Urinary bladder (tissue), 4 donors: ENCODE measurements around the gene DACH1. TPM values are rescaled to one million over a fixed set of nuclear protein-coding genes. Genes with fewer than 3 reads are reported as not detected.

Source experiments
- DNase-seq: peaks from one replicate; pipeline ENCODE4 v3.0.0-alpha.2; 2015; ENCODE audit errors: extremely low spot score
- H3K27ac ChIP-seq: one replicate; pipeline ENCODE4 v1.5.1; 2013; ENCODE audit warnings: low read depth, mild to moderate bottlenecking, moderate library complexity
- H3K36me3 ChIP-seq: one replicate; pipeline ENCODE4 v1.6.1; 2013; ENCODE audit warnings: mild to moderate bottlenecking, moderate library complexity; ENCODE audit not compliant: insufficient read depth
- H3K4me1 ChIP-seq: one replicate; pipeline ENCODE4 v1.6.1; 2013; ENCODE audit warnings: mild to moderate bottlenecking, moderate library complexity; ENCODE audit not compliant: insufficient read depth
- H3K4me3 ChIP-seq: one replicate; pipeline ENCODE4 v1.5.1; 2013; ENCODE audit warnings: low read depth, low read length
- WGBS: extraction: QIAGEN DNeasy Blood & Tissue Kit; methylation state at CpG from one replicate; pipeline ENCODE4 v1.1.7; 2013; 5-methylcytosine and 5-hydroxymethylcytosine counted together
- polyA plus RNA-seq: library from polyadenylated mRNA; stranded (reverse); fragments of 200-250 nt; gene quantifications from one replicate; pipeline ENCODE4 v1.2.3, GENCODE V29; 2013
- total RNA-seq: library from RNA; depleted of rRNA; stranded (reverse); fragments of >200 nt; gene quantifications from one replicate; pipeline ENCODE4 v1.2.3, GENCODE V29; 2014
- donor health status: healthy with polysubstance abuse.
- donor health status: healthy.

The DACH1 gene
- total and polyA plus RNA-seq, 2 donors, result 2.8 to 26.4 TPM

DNA sequence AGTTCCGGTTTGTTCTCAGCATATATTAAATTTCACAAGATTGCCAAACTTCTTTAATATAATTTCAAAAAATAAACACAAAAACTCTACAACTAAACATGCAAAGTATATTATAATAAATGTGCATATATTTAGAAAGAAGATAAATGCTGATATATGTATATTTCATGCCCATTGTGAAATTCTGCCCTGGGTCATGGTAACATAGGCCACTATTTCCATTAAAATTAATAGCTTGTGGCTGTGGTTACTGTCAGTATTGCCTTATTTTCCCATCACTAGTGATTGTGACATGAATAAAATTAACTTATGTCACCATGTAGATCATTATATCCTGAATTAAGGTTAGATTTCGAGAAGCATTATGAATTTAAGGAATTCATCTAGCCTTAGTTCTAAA, 410.9 kb downstream of the DACH1 start:
- 84% methylated on average over 2 of the region's 2 CpGs for WGBS
- no peak for DNase-seq
- Histone ChIP-seq H3K27ac (no peak overlapping the region), H3K4me3 (no peak overlapping the region), H3K4me1 (no peaks in the 10 kb centered on the region), H3K36me3 (no peaks in the 10 kb centered on the region)

- Histone ChIP-seq H3K27ac (no peak overlapping the region), H3K4me1 (no peaks in the 10 kb centered on the region), H3K36me3 (no peaks in the 10 kb centered on the region), H3K4me3 (no peak overlapping the region)
- WGBS, result 98% methylated on average over 1 of the region's 1 CpG
- DNase-seq, result no peak
These were observed 412.5 kb downstream of the DACH1 start for GRCh38 chr13:71454509-71454908.

DNA sequence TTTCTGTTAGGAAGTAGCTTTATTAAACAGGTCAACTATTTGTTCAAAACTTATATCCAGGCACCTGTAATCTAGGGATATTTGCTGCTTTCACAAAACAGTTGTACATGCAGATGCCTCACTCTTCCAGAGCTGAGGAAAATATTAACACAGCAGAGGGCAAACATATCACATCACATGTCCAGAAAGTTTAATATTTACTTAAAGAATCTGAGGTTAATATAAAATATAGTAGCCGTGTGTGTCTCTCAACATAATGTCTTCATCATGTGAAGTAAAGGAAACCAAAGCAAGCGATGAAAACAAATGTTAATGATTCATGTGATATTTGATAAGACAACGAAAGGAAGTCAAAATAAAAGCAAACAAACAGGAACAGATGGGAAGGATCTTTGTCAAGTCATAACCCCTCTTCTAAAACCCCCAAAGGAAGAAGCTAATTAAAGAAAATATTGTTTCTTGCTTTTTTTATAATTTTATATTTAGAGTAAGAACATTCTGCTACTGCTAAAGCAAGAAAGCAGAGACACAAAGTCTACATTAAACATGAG, 418.8 kb downstream of the DACH1 start:
- Histone ChIP-seq H3K4me3 (no peak overlapping the region), H3K27ac (no peak overlapping the region), H3K36me3 (no peaks in the 10 kb centered on the region), H3K4me1 (no peaks in the 10 kb centered on the region)
- WGBS, result 41% methylated on average over 3 of the region's 3 CpGs
- no peak for DNase-seq

GRCh38 chr13:71437704-71438103, 429.3 kb downstream of the DACH1 start:
- no peak for DNase-seq
- no peak overlapping the region for H3K4me3 ChIP-seq
- WGBS, result 52% methylated on average over 1 of the region's 1 CpG
- H3K36me3 ChIP-seq, result no peaks in the 10 kb centered on the region
- H3K27ac ChIP-seq, result no peak overlapping the region
- H3K4me1 ChIP-seq, result no peaks in the 10 kb centered on the region

GRCh38 chr13:71430681-71431080, 436.3 kb downstream of the DACH1 start:
- 60% methylated on average over 4 of the region's 4 CpGs for WGBS
- no peak overlapping the region for H3K27ac ChIP-seq
- DNase-seq, result no peak

GRCh38 chr13:71417205-71417604, 449.8 kb downstream of the DACH1 start:
- Histone ChIP-seq H3K27ac (no peak overlapping the region), H3K36me3 (no peaks in the 10 kb centered on the region), H3K4me1 (no peaks in the 10 kb centered on the region), H3K4me3 (no peak overlapping the region)
- DNase-seq, result no peak

More at GRCh38 chr13:71430681-71431080, 436.3 kb downstream of the DACH1 start:
- Histone ChIP-seq H3K36me3 (no peaks in the 10 kb centered on the region), H3K4me3 (no peak overlapping the region), H3K4me1 (no peaks in the 10 kb centered on the region)

GRCh38 chr13:71412231-71412630, 454.8 kb downstream of the DACH1 start:
- Histone ChIP-seq H3K4me1 (no peaks in the 10 kb centered on the region), H3K4me3 (no peak overlapping the region), H3K36me3 (no peaks in the 10 kb centered on the region), H3K27ac (no peak overlapping the region)
- WGBS, result 53% methylated on average over 2 of the region's 2 CpGs
- no peak for DNase-seq

DNA sequence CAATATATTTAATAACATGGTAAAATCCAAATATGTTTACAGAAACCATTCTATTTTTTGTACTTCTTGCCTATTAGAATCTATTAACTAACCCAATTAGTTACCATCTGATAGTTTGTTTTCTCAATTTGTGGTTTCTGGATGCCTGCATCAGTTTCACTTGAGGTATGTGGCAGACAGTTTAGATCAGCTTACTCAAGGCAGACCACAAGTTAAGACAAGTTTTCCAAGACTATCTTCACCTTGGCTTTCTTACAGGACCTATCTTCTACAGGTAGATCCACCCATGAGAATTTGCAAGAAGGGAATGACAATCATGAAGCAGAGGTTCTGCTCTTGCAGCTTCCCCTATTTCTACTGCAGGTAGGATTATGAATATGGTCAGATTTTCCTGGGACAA, 458.6 kb downstream of the DACH1 start:
- no peak for DNase-seq
- H3K36me3 ChIP-seq, result no peaks in the 10 kb centered on the region
- H3K4me1 ChIP-seq, result no peaks in the 10 kb centered on the region
- H3K27ac ChIP-seq, result no peak overlapping the region
- no peak overlapping the region for H3K4me3 ChIP-seq

DNA sequence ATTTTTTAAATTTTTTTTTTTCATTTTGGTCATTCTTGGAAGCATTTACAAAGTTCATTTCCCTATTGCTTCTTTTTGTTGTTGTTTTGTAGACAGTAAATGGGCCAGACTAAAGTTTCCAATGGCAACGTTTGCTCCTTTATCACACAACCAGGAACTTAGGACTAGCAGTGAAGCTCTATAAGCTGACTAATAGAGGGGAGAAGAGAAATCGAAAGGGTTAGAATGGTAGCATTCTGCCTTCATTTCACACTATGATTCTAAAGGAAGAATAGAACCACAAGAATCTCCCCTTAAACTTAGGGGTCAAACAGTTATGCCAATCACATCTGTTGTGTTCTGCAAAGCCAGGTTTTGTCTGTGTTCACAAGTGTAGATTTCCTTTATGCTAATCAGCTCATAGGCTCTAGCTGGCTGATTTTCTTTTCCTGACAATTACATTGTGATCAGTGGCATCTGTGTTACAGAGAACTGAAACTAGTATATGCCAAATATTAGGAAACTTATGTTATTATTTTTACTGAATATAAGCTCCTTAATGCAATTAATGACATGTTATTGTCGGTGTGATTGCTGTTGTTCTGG, 467.3 kb downstream of the DACH1 start:
- 68% methylated on average over 3 of the region's 3 CpGs for WGBS

DNA sequence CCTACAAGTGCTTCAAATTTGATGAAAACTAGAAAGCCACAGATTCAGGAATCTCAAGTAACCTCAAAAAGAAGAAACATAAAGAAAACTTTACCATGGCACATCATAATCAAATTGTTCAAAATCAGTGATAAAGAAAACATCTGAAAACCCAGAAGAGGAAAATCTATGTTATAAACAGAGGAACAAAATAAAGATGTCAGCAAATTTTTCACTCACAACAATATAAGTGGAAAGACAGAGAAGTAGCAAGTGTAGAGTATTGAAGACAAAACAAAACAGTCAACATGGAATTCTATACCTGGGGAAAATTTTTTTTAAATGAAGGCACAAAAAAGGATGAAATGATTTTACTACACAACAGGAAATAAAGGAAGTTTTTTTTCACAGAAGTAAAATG, 470.9 kb downstream of the DACH1 start:
- Histone ChIP-seq H3K36me3 (no peaks in the 10 kb centered on the region), H3K4me1 (no peaks in the 10 kb centered on the region), H3K27ac (no peak overlapping the region), H3K4me3 (no peak overlapping the region)
- DNase-seq, result no peak

More for the DNA sequence above, 467.3 kb downstream of the DACH1 start:
- H3K4me3 ChIP-seq, result no peak overlapping the region
- H3K36me3 ChIP-seq, result no peaks in the 10 kb centered on the region
- no peak overlapping the region for H3K27ac ChIP-seq
- DNase-seq, result no peak
- H3K4me1 ChIP-seq, result no peaks in the 10 kb centered on the region

DNA sequence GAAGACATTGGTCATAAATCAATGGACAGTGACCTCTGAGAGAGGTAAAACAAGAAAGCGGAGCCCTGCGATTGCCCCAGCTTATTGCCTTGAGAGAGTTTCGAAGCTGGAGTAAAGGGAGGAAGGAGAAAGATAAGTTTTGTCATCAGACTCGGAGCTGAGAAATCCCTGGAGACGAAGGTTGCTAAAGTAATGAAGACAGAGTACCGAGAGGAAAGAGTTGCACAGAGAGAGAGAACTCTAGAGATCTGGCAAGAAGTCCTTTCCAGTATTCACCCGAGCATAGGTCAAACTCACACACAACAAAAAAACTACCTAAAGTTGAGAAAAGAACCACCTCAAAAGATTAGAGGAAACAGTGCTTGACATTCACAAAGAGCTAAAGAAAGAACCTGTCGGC, 472.0 kb downstream of the DACH1 start:
- DNase-seq, result no peak
- no peaks in the 10 kb centered on the region for H3K36me3 ChIP-seq
- H3K4me1 ChIP-seq, result no peaks in the 10 kb centered on the region
- no peak overlapping the region for H3K27ac ChIP-seq
- WGBS, result 71% methylated on average over 8 of the region's 8 CpGs
- H3K4me3 ChIP-seq, result no peak overlapping the region

DNA sequence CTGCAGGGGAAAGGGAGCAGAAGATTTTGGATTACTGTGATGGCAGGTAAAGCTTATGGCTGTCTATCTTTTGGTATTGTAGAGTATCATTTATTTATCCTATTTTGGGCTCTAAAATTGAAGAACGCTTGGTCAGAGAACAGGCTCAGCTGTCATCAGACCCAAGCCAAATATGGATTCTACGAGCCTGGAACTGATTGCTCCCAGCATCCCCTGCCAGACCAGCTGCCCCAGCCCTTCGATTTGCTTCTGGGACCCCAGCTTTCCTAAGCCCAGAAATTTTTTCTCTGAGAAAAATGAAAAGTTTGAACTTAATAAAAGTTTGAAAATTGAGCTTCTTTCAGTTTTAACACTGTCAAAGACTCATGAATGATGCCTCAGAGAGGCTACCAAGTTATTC, 472.8 kb downstream of the DACH1 start:
- WGBS, result 76% methylated on average over 3 of the region's 3 CpGs
- no peak for DNase-seq
- H3K27ac ChIP-seq, result no peak overlapping the region

More for the DNA sequence above, 472.8 kb downstream of the DACH1 start:
- no peaks in the 10 kb centered on the region for H3K36me3 ChIP-seq
- H3K4me3 ChIP-seq, result no peak overlapping the region
- no peaks in the 10 kb centered on the region for H3K4me1 ChIP-seq
